HG03095 (cell line): ENCODE data around the gene SERTAD4.

ENCODE experiments used
- ATAC-seq: cut with Tn5 transposase; IDR thresholded peaks from one replicate; pipeline ENCODE4 v1.9.1; 2021; ENCODE audit warnings: moderate library complexity; ENCODE audit not compliant: unreplicated experiment

Gene SERTAD4

GRCh38 chr1:210231846-210232510 is 618 bp upstream of the SERTAD4 start:
- no peak for ATAC-seq

DNA sequence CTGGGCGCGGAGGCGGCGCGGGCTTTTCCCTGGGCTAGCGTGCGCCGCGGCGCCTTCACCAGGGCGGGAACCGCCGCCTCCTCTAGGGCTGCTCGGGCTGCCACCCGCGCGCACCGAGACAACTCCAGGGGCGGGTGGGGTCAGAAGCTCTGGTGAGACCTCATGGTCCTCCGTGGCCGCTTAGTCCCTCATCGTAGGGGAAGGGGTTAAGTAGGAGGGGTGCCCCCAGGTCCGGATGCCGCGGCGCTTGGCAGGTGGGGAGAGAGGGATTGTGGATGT is 559 bp downstream of the SERTAD4 start:
- no peak for ATAC-seq

- no peak for ATAC-seq
Measured at GRCh38 chr1:210233495-210234328, 1.1 kb downstream of the SERTAD4 start.

DNA sequence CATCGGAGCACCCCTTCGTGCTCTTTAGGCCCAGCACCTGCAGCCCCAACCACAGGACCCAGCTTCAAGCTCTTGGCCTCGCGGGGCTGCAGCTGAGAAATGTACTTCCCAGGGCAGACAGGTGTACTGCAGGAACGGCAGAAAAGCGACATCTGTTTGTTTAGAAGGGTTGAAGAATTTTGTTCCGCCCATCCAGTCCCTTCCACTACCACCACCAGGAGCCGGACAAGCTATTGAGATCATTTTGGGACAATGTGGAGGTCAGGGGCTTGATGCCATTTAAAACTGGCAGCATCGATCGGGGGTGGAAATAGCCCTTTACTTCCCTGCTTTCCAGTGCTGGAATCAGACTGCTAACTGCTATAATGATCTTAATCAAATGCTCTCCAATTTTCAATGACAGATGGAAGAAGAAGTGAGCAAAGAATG is 1.7 kb downstream of the SERTAD4 start:
- no peak for ATAC-seq

DNA sequence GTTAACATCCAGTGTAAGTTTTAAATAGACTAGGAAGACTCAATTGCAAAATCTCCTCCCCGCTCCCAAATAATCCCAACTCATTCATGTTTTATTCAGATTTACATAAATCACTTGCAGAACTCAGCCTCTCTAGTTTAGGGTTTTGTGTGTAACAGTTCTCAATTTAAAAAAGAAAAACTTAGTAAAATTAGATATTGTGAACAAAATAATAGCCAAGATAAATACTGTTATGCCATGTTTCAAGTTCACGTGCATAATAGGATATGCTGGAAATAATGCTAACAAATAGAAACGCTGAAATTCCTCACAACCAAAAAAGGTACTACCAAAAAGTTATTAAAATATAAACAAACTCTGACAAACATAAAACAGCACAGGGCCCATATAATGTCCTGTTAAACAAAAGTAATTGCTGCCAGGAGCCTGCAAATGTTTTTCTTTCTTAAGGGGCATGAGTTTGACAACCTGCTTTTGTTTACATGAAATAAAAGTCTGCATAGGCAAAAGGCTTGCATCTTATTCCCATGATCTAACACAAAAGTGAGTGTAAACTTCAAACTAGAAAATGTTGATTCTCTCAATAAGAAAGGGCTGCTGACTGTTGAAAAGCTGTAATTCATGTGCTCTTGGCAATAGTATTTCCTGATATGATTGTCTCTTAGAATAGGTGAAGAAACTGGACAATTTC is 2.9 kb downstream of the SERTAD4 start:
- ATAC-seq, result no peak

- no peak for ATAC-seq
Measured at GRCh38 chr1:210236386-210236839, 3.8 kb downstream of the SERTAD4 start.

DNA sequence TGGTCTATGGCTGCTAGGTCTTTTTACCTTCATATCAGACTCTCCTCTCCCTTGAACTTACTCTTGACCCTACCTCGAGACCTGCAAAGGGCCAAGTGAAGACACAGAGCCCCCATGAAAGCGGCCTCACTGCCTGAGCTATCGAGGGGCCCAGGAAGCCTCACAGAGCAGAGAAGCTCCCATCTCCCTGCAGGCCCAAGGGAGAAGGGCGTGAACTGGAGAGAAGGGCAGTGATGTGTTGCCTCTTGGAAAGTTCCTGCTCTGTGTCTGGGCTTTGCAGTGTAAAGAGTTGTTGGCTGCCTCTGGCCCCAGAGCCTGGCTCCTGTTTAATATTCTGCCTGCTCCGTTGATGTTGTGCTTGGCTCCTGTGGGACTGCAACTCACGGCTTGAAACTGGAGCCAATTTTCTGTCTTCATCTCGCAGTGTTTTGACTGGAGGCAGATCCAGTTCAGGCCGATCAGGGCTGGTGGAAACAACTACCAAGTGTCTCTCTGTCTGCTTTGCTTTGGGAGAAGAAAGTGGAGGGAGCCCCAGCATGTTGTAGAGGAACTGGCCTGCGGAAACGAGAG is 4.3 kb downstream of the SERTAD4 start:
- no peak for ATAC-seq

DNA sequence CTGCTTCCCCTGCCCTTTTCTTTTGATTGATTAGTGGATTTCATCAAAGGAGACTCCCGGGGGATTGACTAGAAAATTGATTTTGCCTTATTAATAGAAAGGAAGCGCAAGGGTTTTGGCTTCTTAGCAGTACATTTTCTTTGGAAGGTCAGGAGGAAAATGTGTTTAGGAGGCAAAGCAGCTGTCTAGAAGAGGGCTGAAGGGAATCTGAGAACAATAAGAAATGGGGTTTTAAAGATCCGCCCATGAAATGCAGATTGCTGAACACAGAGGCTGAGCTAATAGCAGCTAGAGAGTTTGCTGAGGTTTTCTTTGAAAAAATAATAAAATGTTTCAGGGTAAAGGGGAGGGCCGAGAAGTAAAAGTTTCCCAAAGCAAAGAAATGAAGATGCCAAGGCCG is 4.9 kb downstream of the SERTAD4 start:
- ATAC-seq, result no peak

DNA sequence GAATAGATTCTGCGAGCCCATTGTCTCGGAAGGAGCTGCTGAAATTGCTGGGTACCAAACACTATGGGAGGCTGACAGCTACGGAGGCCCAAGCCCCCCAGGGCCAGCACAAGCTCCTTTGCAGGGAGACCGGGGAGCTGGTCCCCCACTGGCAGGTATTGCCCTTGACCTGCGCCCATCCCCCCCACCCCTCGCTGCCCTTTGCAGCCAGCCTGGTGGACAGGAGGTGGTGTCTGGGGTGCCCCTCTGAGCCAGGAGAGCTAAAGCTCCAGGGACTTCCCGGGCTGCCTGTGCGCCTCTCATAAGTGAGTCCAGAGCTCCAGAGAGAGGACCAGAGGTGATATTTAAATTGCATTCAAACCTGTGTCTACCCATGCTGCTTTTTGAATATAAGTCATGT is 5.4 kb downstream of the SERTAD4 start:
- no peak for ATAC-seq

- ATAC-seq, result no peak
Measured at GRCh38 chr1:210239349-210240111, 6.9 kb downstream of the SERTAD4 start.

- ATAC-seq, result no peak
Measured at GRCh38 chr1:210241121-210241520, 8.5 kb downstream of the SERTAD4 start.

GRCh38 chr1:210244746-210245367 is 12.3 kb downstream of the SERTAD4 start:
- no peak for ATAC-seq

DNA sequence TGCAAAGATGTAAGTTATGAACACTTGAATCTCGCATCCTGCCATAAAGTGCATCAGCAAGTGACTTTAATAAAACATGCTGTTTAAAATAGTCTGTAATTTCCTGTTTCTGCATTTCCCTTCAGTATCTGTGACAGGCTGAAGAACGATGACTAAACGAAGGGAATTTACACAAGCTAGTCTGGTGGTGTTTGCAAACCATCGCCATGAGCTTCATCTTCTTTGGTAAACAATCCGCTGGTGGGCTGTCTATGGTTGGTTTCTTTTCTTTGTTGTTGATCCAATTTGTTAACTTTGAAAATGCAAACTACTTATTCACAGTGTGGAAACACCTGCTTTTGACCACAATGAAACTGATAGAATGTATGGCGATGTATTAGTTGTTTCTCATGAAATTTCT is 13.9 kb downstream of the SERTAD4 start:
- ATAC-seq, result no peak

GRCh38 chr1:210248341-210248740 is 15.7 kb downstream of the SERTAD4 start:
- no peak for ATAC-seq

- ATAC-seq, result no peak
Measured at GRCh38 chr1:210250665-210250997, 18.0 kb downstream of the SERTAD4 start.

DNA sequence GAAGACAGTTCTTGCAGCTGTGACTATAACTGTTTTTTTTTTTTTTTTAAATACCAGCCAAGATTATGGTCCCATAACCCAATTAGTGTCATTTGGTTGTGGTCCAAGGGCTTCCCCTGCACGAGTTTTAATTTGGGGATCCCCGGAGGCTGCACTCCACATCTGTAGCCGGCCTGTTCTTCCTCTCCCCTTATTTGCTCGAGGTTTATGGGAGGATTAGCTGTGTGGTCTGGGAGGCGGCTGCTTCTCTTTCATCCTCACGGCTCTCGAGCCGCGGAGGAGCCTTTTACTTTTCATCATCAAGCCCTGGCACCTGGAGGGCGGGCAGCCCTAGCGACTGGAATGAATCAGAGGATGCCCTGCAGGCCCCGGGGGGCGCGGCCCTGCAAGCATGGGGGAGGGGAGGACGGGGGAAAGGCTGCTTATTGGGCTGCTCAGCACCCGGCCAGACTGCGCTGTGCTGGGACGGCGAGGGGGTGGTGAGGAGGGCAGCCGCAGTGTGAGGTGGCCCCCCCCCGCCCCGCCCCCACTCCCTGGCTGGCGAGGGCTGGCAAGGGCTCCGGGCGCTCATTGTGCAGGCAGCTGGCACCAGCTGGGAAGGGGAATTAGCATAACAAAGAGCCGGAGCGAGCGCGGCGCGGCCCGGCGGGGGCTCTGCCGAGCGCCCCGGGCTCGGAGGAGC is 18.5 kb downstream of the SERTAD4 start:
- ATAC-seq, result no peak

DNA sequence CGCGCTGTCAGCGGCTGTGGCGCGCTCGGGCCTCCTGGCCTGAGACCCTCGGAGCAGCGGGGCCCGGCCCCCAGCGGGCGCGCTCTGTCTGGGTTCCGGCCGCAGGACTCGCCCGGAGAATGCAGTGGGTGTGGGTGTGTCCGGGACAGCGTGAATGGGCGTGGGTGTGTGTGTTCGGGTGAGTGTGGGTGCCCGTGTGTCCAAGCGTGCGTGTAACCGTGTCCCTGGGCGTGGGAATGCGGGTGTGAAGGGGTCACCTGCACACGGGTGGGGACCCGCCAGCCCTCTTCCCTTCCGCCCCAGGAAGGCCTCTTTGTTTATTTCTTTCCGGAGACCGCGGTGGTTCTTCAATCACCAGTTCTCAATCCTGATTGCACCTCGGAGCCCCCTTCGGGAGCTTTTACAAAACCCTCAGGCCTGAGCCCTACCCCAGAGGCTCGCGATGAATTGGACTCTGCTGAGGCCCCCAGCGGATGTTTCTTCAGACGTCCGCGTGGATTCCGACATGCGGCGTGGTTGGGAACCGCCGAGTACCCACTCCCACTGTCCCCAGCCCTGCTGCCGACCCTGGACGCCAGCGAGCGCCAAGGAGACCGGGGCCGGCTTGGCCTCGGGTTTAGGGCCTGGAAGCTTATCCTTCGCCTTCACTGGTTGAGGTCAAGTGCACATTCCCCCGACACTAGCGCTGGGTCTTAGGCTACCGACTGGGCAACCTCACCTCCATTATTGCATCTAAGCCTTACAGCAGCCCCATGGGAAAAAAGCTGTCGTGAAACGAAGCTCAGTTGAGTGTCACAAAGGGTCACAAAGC is 19.3 kb downstream of the SERTAD4 start:
- ATAC-seq, result no peak

- no peak for ATAC-seq
Measured at GRCh38 chr1:210252621-210253051, 20.0 kb downstream of the SERTAD4 start.

DNA sequence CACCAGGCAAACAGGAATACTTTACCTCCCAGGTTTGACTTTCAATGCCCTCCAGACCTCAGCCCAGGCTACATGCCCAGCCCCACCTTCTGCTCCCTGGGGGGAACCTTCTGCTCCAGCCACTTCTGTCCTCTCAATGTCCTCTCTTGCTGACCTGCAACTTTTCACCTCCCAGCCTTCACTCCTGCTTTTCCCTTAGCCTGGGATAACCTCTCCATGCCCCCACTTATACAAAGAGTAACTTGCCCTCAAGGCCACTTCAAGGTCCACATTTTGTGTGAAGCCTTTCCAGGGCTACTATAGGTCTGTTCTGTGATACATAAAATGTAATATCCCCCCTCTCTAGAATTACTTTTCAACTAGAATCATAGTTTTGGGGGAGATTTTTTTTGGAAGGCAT is 21.7 kb downstream of the SERTAD4 start:
- ATAC-seq, result no peak
